Esophagus muscularis mucosa (tissue), 4 donors: ENCODE data around the gene SNAP91. TPM values are rescaled to one million over a fixed set of nuclear protein-coding genes. Genes with fewer than 3 reads are reported as not detected.

Experiments
- DNase-seq: peaks from one replicate; pipeline ENCODE4 v3.0.0-alpha.2; 2017; ENCODE audit errors: extremely low spot score
- H3K27ac ChIP-seq, 4 donors: fragments of 200-600 bp; sonication (generic); replicated peaks in 1 of 4; 1 replicate in 3 of 4; 2 replicates in 1 of 4; pipeline ENCODE4 v1.5.1; 2016 to 2019; ENCODE audit warnings: mild to moderate bottlenecking in 1 of 4
- H3K27me3 ChIP-seq, 4 donors: fragments of 200-600 bp; sonication (generic); one replicate each; pipeline versions ENCODE4 v1.5.1 to v1.6.0; 2016 to 2019
- H3K36me3 ChIP-seq, 4 donors: fragments of 200-600 bp; sonication (generic); one replicate each; pipeline ENCODE4 v1.5.1; 2016 to 2019
- H3K4me1 ChIP-seq, 4 donors: fragments of 200-600 bp; sonication (generic); one replicate each; pipeline ENCODE4 v1.5.1; 2016 to 2019
- H3K4me3 ChIP-seq, 4 donors: fragments of 200-600 bp; sonication (generic); 1 replicate in 2 of 4; 2 replicates in 2 of 4; pipeline ENCODE4 v1.5.1; 2016 to 2019; ENCODE audit warnings: mild to moderate bottlenecking in 4 of 4, moderate library complexity in 1 of 4
- H3K9me3 ChIP-seq, 4 donors: fragments of 200-600 bp; sonication (generic); 1 replicate in 3 of 4; 2 replicates in 1 of 4; pipeline ENCODE4 v1.5.1; 2016 to 2019
- CTCF ChIP-seq, 3 experiments: fragments of 200-600 bp in 2 of 3; fragments of 450-650 bp in 1 of 3; sonication (generic) in 2 of 3; IDR thresholded peaks; one replicate each; pipeline ENCODE4 v1.5.1; 2017 to 2019; ENCODE audit warnings: antibody characterized with exemption in 3 of 3, mild to moderate bottlenecking in 2 of 3, moderate library complexity in 1 of 3
- EP300 ChIP-seq: sonication (generic); formaldehyde crosslinking; IDR thresholded peaks from one replicate; pipeline ENCODE4 v1.6.1; 2017; ENCODE audit warnings: antibody characterized with exemption
- POLR2A ChIP-seq: fragments of 450-650 bp; IDR thresholded peaks from one replicate; pipeline ENCODE4 v1.6.1; 2017; ENCODE audit warnings: antibody characterized with exemption, moderate library complexity, mild to moderate bottlenecking, low read depth
- POLR2AphosphoS5 ChIP-seq, 2 donors: sonication (generic); formaldehyde crosslinking; IDR thresholded peaks; one replicate each; pipeline ENCODE4 v1.6.1; 2017; ENCODE audit warnings: antibody characterized with exemption in 2 of 2
- WGBS: methylation state at CpG from one replicate; pipeline ENCODE4 v1.1.5; 2018; 5-methylcytosine and 5-hydroxymethylcytosine counted together
- intact Hi-C: fragments of 100-400 bp; cut with DNase I; formaldehyde crosslinking; loops from one replicate; pipeline ENCODE4 v1.15.1; 2023
- total RNA-seq, 4 donors: library from RNA; depleted of rRNA; stranded (reverse); fragments of >200 nt; gene quantifications; one replicate each; pipeline versions ENCODE4 v1.1.0 to v1.2.1, GENCODE V29; 2016

Gene SNAP91
- total RNA-seq, 4 donors from 2014 or later, result 1.2 to 7.1 (median 3.9) TPM

DNA sequence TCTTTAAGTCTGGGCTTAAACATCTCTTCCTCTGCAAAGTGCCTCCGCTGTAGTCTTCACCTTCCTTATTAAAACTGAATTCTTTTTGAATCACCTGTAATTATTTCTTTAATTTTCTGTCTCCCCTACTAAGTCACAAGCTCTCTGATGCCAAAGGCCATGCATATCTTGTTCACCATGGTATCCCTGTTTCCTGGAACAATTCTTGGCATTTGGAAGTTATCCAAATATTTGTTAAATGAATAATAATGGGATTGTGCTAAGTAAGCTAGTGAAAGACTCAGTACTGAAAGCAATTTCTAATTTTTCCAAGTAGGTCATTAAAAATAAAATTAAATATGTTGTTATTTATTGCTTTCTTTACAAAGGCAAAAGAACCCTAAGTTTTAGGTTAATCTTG, 12.2 kb downstream of the SNAP91 start:
- no peaks in the 10 kb centered on the region for H3K27me3 ChIP-seq
- no peak for DNase-seq
- intact Hi-C loops, result no loop called here
- 88% methylated on average over 1 of the region's 1 CpG for WGBS
- TF ChIP-seq POLR2AphosphoS5 (IDR thresholded peaks at IDR 0.05) (no peak), CTCF (IDR thresholded peaks at IDR 0.05) (no peak), EP300 (no peak), POLR2A (no peak)
- no peak overlapping the region for H3K4me3 ChIP-seq
- H3K27ac ChIP-seq, result no peak overlapping the region
- H3K36me3 ChIP-seq, result no peaks in the 10 kb centered on the region
- no peaks in the 10 kb centered on the region for H3K4me1 ChIP-seq
- no peaks in the 10 kb centered on the region for H3K9me3 ChIP-seq

DNA sequence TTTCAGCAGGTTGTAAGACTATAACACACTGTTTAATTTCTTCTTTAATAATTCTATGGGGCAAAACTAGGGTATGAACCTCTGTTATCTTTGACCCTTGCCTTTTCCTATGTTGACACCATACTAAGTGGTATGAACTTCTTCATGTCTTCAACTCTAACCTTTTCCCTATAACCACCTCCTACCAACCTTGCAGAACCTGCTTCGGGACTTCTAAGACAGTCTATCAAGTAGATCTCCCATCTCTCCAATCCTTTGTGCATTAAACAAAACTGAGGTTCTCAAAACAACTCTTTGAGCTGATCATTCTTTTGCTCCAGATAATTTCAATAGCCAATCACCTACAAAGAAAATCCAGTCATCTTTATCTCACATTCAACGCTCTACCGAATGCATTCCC, 23.4 kb downstream of the SNAP91 start:
- Histone ChIP-seq H3K27ac (no peak overlapping the region), H3K36me3 (no peaks in the 10 kb centered on the region), H3K27me3 (no peaks in the 10 kb centered on the region), H3K4me1 (no peaks in the 10 kb centered on the region), H3K9me3 (no peaks in the 10 kb centered on the region), H3K4me3 (no peak overlapping the region)
- WGBS, result 92% methylated on average over 3 of the region's 3 CpGs
- intact Hi-C loops, result no loop called here
- TF ChIP-seq POLR2AphosphoS5 (IDR thresholded peaks at IDR 0.05) (no peak), POLR2A (no peak), EP300 (no peak), CTCF (IDR thresholded peaks at IDR 0.05) (no peak)
- no peak for DNase-seq

DNA sequence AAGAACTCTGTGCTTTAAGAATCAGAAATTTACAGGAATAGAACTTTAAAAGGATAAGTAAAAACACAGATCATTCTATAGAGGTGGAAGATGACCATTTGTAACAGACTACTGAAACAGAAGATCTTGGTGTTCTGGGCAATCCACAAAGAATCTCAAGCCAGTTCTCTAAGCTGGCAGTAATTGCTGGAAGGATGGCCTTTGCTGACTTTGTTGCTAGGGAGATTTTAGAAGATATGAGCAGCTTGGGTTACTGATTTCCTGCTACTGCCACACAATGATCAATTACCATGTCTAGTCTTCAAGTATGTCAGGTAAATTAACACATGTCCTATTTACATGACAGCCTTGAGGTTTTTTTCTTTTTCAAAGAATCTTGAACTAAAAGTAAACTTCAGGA, 31.1 kb downstream of the SNAP91 start:
- no peak for DNase-seq
- Histone ChIP-seq H3K4me3 (no peak overlapping the region), H3K4me1 (no peaks in the 10 kb centered on the region), H3K27ac (no peak overlapping the region), H3K36me3 (no peaks in the 10 kb centered on the region), H3K9me3 (no peaks in the 10 kb centered on the region), H3K27me3 (no peaks in the 10 kb centered on the region)
- TF ChIP-seq EP300, result no peak
- no peak for TF ChIP-seq POLR2AphosphoS5 (IDR thresholded peaks at IDR 0.05)
- no peak for TF ChIP-seq CTCF (IDR thresholded peaks at IDR 0.05)
- TF ChIP-seq POLR2A, result no peak
- intact Hi-C loops, result no loop called here

- H3K9me3 ChIP-seq, result no peaks in the 10 kb centered on the region
- DNase-seq, result no peak
- intact Hi-C loops, result no loop called here
- no peak overlapping the region for H3K4me3 ChIP-seq
- peaks cover 0 to 2% (median 0%) of the 10 kb centered on the region in 4 donors for H3K27me3 ChIP-seq
- no peaks in the 10 kb centered on the region for H3K4me1 ChIP-seq
- no peaks in the 10 kb centered on the region for H3K36me3 ChIP-seq
- no peak for TF ChIP-seq CTCF (IDR thresholded peaks at IDR 0.05)
- TF ChIP-seq POLR2AphosphoS5 (IDR thresholded peaks at IDR 0.05), result no peak
- TF ChIP-seq POLR2A, result no peak
- no peak for TF ChIP-seq EP300
- no peak overlapping the region for H3K27ac ChIP-seq
- 94% methylated on average over 4 of the region's 7 CpGs for WGBS
Observed at GRCh38 chr6:83637953-83638352, 70.9 kb downstream of the SNAP91 start.

DNA sequence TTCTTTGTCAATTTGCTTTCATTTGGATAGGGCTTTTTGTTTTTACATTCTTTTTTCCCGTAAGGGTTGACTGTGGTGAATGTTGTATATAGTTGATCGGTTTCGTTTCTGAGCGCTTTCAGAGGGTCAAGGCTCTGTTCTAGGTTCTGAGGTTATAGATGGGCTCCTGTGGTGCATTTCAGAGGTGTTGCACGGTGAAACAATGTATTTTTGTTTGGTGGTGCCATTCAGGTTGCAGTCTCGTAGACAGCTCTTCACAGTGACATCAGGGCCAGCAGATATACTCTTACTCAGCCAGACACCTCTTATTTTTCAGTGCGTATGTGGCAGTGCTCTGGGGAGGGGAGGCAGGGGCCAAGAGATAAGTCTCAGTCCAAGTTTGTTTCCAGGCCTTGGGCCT, 72.1 kb downstream of the SNAP91 start:
- intact Hi-C loops, result no loop called here

More for the DNA sequence above, 72.1 kb downstream of the SNAP91 start:
- H3K27me3 ChIP-seq, result peaks cover 0 to 4% (median 0%) of the 10 kb centered on the region in 4 donors
- no peaks in the 10 kb centered on the region for H3K36me3 ChIP-seq
- no peaks in the 10 kb centered on the region for H3K4me1 ChIP-seq
- no peak for DNase-seq
- TF ChIP-seq POLR2AphosphoS5 (IDR thresholded peaks at IDR 0.05) (no peak), CTCF (IDR thresholded peaks at IDR 0.05) (no peak), POLR2A (no peak), EP300 (no peak)
- no peak overlapping the region for H3K4me3 ChIP-seq
- 92% methylated on average over 6 of the region's 7 CpGs for WGBS
- H3K9me3 ChIP-seq, result no peaks in the 10 kb centered on the region
- no peak overlapping the region for H3K27ac ChIP-seq
